Stomach smooth muscle (tissue), 2 donors: ENCODE results near the gene C11orf21.

ENCODE experiments used
- H3K27ac ChIP-seq: one replicate; pipeline ENCODE4 v1.7.0; 2013; ENCODE audit warnings: mild to moderate bottlenecking, low read length, inconsistent platforms
- H3K27me3 ChIP-seq, 2 donors: one replicate each; pipeline ENCODE4 v1.7.0; 2013; ENCODE audit warnings: low read length in 2 of 2; ENCODE audit not compliant: insufficient read depth in 2 of 2, control insufficient read depth in 1 of 2
- H3K36me3 ChIP-seq, 2 donors: one replicate each; pipeline ENCODE4 v1.7.0; 2013; ENCODE audit warnings: low read length in 2 of 2; ENCODE audit not compliant: control insufficient read depth in 2 of 2, insufficient read depth in 2 of 2
- H3K4me1 ChIP-seq: one replicate; pipeline ENCODE4 v1.7.0; 2013; ENCODE audit warnings: low read length; ENCODE audit not compliant: control insufficient read depth, insufficient read depth
- H3K4me3 ChIP-seq, 2 donors: one replicate each; pipeline ENCODE4 v1.7.0; 2013; ENCODE audit warnings: low read length in 2 of 2
- H3K9ac ChIP-seq, 2 donors: one replicate each; pipeline ENCODE4 v1.7.0; 2013; ENCODE audit warnings: low read length in 2 of 2, mild to moderate bottlenecking in 1 of 2
- H3K9me3 ChIP-seq, 2 donors: one replicate each; pipeline ENCODE4 v1.7.0; 2013; ENCODE audit warnings: low read length in 2 of 2; ENCODE audit not compliant: control insufficient read depth in 2 of 2
- donor health status: healthy.
- donor health status: Pancreatic carcinoma.

The C11orf21 gene

GRCh38 chr11:2306877-2307500 is 5.3 kb upstream of the C11orf21 start:
- H3K4me3 ChIP-seq = peak overlapping the region; percentile 11 to 35
- peaks cover 61% of the 10 kb centered on the region for H3K4me1 ChIP-seq
- H3K9me3 ChIP-seq = no peaks in the 10 kb centered on the region
- H3K27ac ChIP-seq = peak overlapping the region; percentile 78
- H3K9ac ChIP-seq = peak overlapping the region in 1 of 2 donors; percentile 22
- H3K27me3 ChIP-seq = no peaks in the 10 kb centered on the region
- no peaks in the 10 kb centered on the region for H3K36me3 ChIP-seq

GRCh38 chr11:2306452-2306823 is 4.7 kb upstream of the C11orf21 start:
- H3K9me3 ChIP-seq = no peaks in the 10 kb centered on the region
- H3K27me3 ChIP-seq = no peaks in the 10 kb centered on the region
- no peaks in the 10 kb centered on the region for H3K36me3 ChIP-seq
- peak overlapping the region; percentile 44 to 55 for H3K9ac ChIP-seq
- peaks cover 56% of the 10 kb centered on the region for H3K4me1 ChIP-seq
- H3K27ac ChIP-seq = peak overlapping the region; percentile 95
- peak overlapping the region in 1 of 2 donors; percentile 64 for H3K4me3 ChIP-seq

DNA sequence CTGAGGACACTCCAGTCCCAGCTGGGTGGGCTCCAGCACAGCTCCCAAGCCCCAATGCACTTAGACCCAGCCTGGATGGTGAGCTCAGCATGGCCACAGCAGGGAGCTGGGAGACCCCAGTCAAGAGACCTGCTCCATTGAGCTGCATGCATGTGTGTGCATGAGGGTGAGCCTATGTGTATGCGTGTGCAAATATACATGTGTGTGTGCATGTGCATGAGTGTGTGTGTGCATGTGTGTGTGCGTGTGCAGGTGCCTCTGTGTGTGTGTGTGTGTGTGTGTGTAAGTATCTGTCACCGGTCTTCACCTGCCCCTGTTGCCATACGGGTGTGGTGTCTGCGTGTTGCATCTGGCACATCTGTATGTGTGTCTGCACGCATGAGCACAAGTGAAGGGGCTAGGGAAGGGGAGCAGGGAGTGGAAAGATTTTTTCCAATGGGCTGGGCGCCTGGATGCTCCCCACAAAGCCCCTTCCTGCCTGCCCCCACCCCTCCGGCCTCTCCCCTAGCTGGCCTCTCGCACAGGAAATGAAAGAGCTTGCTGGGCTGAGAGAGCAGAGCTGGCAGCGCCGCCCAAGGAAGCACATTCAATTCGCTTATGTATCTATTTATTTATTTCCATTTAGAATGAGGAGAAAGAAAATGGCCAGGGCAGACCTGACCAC is 4.2 kb upstream of the C11orf21 start:
- H3K4me3 ChIP-seq = peak overlapping the region; percentile 64 to 66
- no peaks in the 10 kb centered on the region for H3K36me3 ChIP-seq
- H3K9ac ChIP-seq = peak overlapping the region; percentile 44 to 55
- H3K4me1 ChIP-seq = peaks cover 52% of the 10 kb centered on the region
- no peaks in the 10 kb centered on the region for H3K9me3 ChIP-seq
- H3K27ac ChIP-seq = peak overlapping the region; percentile 95
- H3K27me3 ChIP-seq = no peaks in the 10 kb centered on the region

- H3K27ac ChIP-seq = peak overlapping the region; percentile 95
- H3K4me3 ChIP-seq = peak overlapping the region; percentile 64 to 66
- no peaks in the 10 kb centered on the region for H3K36me3 ChIP-seq
- H3K9ac ChIP-seq = peak overlapping the region; percentile 62 to 75
- H3K27me3 ChIP-seq = no peaks in the 10 kb centered on the region
- H3K9me3 ChIP-seq = no peaks in the 10 kb centered on the region
- peaks cover 52% of the 10 kb centered on the region for H3K4me1 ChIP-seq
Measured at GRCh38 chr11:2305140-2305778, 3.5 kb upstream of the C11orf21 start.

GRCh38 chr11:2304506-2305139 is 2.9 kb upstream of the C11orf21 start:
- no peaks in the 10 kb centered on the region for H3K27me3 ChIP-seq
- peak overlapping the region; percentile 95 for H3K27ac ChIP-seq
- H3K36me3 ChIP-seq = no peaks in the 10 kb centered on the region
- H3K4me1 ChIP-seq = peaks cover 52% of the 10 kb centered on the region
- H3K9ac ChIP-seq = peak overlapping the region; percentile 62 to 75
- H3K9me3 ChIP-seq = no peaks in the 10 kb centered on the region
- H3K4me3 ChIP-seq = no peak overlapping the region

DNA sequence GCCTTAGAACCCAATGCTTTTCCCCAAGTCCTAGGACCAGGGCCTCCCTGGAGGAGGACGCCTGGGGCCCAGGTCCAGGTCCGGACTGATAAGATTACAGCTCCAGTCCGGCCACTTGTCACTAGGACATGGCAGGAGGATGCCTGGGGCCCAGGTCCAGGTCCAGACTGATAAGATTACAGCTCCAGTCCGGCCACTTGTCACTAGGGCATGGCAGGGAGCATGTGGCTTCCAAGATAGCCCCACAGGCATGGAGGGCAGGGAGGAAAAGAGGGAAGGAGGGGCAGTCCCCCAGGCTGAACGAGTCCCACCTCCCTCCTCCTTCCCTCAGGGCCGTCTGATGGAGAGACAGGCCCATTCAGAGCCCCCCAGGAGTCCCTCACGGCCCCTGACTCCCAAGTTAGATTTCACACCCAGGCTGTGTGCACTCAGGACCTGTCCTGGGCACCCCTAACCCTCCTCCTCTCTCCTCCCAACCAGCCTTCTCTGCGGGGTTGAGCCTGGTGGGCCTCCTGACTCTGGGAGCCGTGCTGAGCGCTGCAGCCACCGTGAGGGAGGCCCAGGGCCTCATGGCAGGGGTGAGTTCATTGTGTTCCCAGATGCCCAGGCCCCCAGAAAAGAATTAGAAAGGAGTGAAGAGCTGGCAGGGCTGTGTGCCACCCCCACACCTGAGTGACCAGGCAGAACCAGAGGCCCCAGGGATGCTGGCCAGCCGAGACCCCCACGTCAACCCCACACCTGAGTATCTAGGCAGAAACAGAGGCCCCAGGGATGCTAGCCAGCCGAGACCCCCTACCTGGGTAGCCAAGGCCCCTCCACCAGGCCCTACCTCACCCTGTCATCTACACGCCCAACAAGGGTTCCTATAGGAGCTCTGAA is 2.1 kb upstream of the C11orf21 start:
- H3K4me3 ChIP-seq = no peak overlapping the region

GRCh38 chr11:2302896-2303626 is 1.3 kb upstream of the C11orf21 start:
- Histone ChIP-seq H3K9ac (no peak overlapping the region), H3K9me3 (no peaks in the 10 kb centered on the region), H3K36me3 (no peaks in the 10 kb centered on the region), H3K27me3 (no peaks in the 10 kb centered on the region), H3K4me1 (peaks cover 52% of the 10 kb centered on the region), H3K27ac (no peak overlapping the region), H3K4me3 (no peak overlapping the region)

More for the DNA sequence above, 2.1 kb upstream of the C11orf21 start:
- no peaks in the 10 kb centered on the region for H3K36me3 ChIP-seq
- H3K9me3 ChIP-seq = no peaks in the 10 kb centered on the region
- peaks cover 52% of the 10 kb centered on the region for H3K4me1 ChIP-seq
- H3K27me3 ChIP-seq = no peaks in the 10 kb centered on the region
- no peak overlapping the region for H3K27ac ChIP-seq
- H3K9ac ChIP-seq = peak overlapping the region in 1 of 2 donors; percentile 33

GRCh38 chr11:2302306-2302895 is 683 bp upstream of the C11orf21 start:
- H3K9me3 ChIP-seq = no peaks in the 10 kb centered on the region
- no peaks in the 10 kb centered on the region for H3K36me3 ChIP-seq
- H3K4me3 ChIP-seq = no peak overlapping the region
- peaks cover 46% of the 10 kb centered on the region for H3K4me1 ChIP-seq
- peak overlapping the region in 1 of 2 donors; percentile 22 for H3K9ac ChIP-seq
- no peaks in the 10 kb centered on the region for H3K27me3 ChIP-seq
- H3K27ac ChIP-seq = no peak overlapping the region

DNA sequence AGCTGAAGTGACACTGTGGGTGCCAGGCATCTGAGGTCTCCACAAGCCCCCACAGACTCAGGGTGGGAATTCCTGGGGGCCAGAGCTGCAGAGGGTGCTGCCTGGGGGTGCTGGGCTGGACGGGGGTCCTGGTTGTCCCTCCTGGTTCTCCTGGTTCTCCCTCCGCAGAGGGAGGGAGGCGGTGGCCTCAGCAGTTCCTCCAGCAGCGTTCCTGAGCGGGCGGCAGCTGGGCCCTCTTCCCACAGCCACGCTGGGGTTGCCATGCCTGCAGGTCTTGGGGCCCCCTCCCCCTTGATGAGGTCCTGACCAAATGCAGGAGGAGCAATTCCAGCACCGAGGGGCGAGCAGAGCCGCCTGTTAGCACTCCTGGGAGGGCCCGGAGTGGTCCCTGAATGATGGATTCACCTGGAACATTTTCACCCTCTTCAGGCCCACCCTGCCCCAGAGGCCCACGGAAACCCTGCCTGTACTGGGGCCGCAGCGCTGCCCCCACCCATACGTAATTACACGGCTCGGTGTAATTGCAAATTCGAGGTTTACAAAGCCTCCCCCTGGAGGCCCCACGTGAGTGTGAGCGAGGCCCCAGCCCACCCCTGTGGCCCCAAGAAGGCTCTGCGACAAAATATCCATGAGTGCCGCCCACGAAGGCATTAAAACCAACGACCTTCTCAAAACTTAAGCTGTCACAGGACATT is 635 bp downstream of the C11orf21 start:
- Histone ChIP-seq H3K27ac (no peak overlapping the region), H3K4me3 (no peak overlapping the region), H3K9me3 (no peaks in the 10 kb centered on the region), H3K9ac (no peak overlapping the region), H3K27me3 (no peaks in the 10 kb centered on the region), H3K4me1 (peaks cover 35% of the 10 kb centered on the region), H3K36me3 (no peaks in the 10 kb centered on the region)
